H1 (cell line): ENCODE data around the gene SHROOM3. TPM values are rescaled to one million over a fixed set of nuclear protein-coding genes. Genes with fewer than 3 reads are reported as not detected.

Experiments
- CTCF ChIA-PET: fragments of 300-600 bp; sonication (Branson Sonifier 250); formaldehyde crosslinking; loops from one replicate; lab custom pipeline; 2021; ENCODE audit not compliant: partially characterized antibody; lab: Charles Lee
- POLR2A ChIA-PET: fragments of 300-600 bp; sonication (Branson Sonifier 250); formaldehyde crosslinking; loops from one replicate; lab custom pipeline; 2021; ENCODE audit warnings: inconsistent platforms; ENCODE audit not compliant: partially characterized antibody; lab: Charles Lee
- DNase-seq, 2 experiments: peaks; one replicate each; pipeline versions ENCODE4 v3.0.0 to v3.0.0-alpha.2; 2010 to 2022; ENCODE audit warnings: low spot score in 2 of 2, low read depth in 1 of 2, mixed read lengths in 1 of 2
- FAIRE-seq: peaks from 2 replicates; lab custom pipeline; 2011; peaks lifted over from hg19 to GRCh38; lab: Jason Lieb, UNC
- H2AFZ ChIP-seq: 2 replicates; pipeline ENCODE4 v1.8.1; 2012; ENCODE audit warnings: low read length, inconsistent platforms
- H2AK5ac ChIP-seq: 2 replicates; pipeline ENCODE4 v1.6.1; 2013; ENCODE audit warnings: low read depth, low read length
- H2BK120ac ChIP-seq: replicated peaks from 2 replicates; pipeline ENCODE3; 2013; ENCODE audit warnings: low read depth, low read length, inconsistent platforms
- H2BK12ac ChIP-seq: 2 replicates; pipeline ENCODE4 v1.6.1; 2013; ENCODE audit warnings: low read depth, low read length
- H2BK15ac ChIP-seq: 2 replicates; pipeline ENCODE4 v1.6.1; 2013; ENCODE audit warnings: low read length
- H2BK20ac ChIP-seq: 2 replicates; pipeline ENCODE4 v1.6.1; 2013; ENCODE audit warnings: low read length
- H2BK5ac ChIP-seq: 2 replicates; pipeline ENCODE4 v1.6.1; 2013; ENCODE audit warnings: low read depth, low read length
- H3K14ac ChIP-seq: 2 replicates; pipeline ENCODE4 v1.6.1; 2013; ENCODE audit warnings: inconsistent platforms; ENCODE audit not compliant: insufficient read length
- H3K18ac ChIP-seq: 2 replicates; pipeline ENCODE4 v1.6.1; 2013; ENCODE audit warnings: low read length; ENCODE audit errors: extremely low read depth
- H3K23ac ChIP-seq: 2 replicates; pipeline ENCODE4 v1.6.1; 2013; ENCODE audit warnings: inconsistent platforms; ENCODE audit not compliant: insufficient read length
- H3K23me2 ChIP-seq: 2 replicates; pipeline ENCODE4 v1.6.1; 2013; ENCODE audit warnings: low read depth, low read length
- H3K27ac ChIP-seq: 2 replicates; pipeline ENCODE4 v1.6.1; 2011; ENCODE audit warnings: low read depth, low read length, inconsistent platforms
- H3K27me3 ChIP-seq, 4 experiments: replicated peaks in 1 of 4; 1 replicate in 1 of 4; 2 replicates in 3 of 4; pipeline versions ENCODE4 v1.6.1 to v1.8.1; 2011 to 2013; ENCODE audit warnings: low read length in 3 of 4, mild to moderate bottlenecking in 3 of 4, inconsistent platforms in 2 of 4, mixed read lengths in 2 of 4, moderate library complexity in 1 of 4; ENCODE audit not compliant: control insufficient read depth in 3 of 4, insufficient read depth in 3 of 4; ENCODE audit errors: extremely low read depth in 1 of 4
- H3K36me3 ChIP-seq, 4 experiments: 2 replicates each; pipeline versions ENCODE4 v1.6.1 to v1.8.1; 2011 to 2013; ENCODE audit warnings: mild to moderate bottlenecking in 4 of 4, low read length in 3 of 4, moderate library complexity in 2 of 4, control low read depth in 1 of 4, inconsistent platforms in 1 of 4; ENCODE audit not compliant: insufficient read depth in 4 of 4, control insufficient read depth in 2 of 4
- H3K4ac ChIP-seq: replicated peaks from 2 replicates; pipeline ENCODE3; 2013; ENCODE audit warnings: low read length, low read depth, mixed read lengths, inconsistent platforms; ENCODE audit not compliant: insufficient read length
- H3K4me1 ChIP-seq, 4 experiments: replicated peaks in 1 of 4; 1 replicate in 1 of 4; 2 replicates in 3 of 4; pipeline versions ENCODE4 v1.6.1 to v1.8.1; 2011 to 2013; ENCODE audit warnings: low read length in 3 of 4, inconsistent platforms in 2 of 4, mixed read lengths in 1 of 4; ENCODE audit not compliant: insufficient read depth in 4 of 4, control insufficient read depth in 3 of 4
- H3K4me2 ChIP-seq, 2 experiments: 2 replicates each; pipeline versions ENCODE4 v1.6.1 to v1.8.1; 2011 to 2013; ENCODE audit warnings: low read depth in 2 of 2, low read length in 2 of 2, control low read depth in 1 of 2, inconsistent platforms in 1 of 2, mild to moderate bottlenecking in 1 of 2; ENCODE audit not compliant: insufficient read depth in 1 of 2
- H3K4me3 ChIP-seq, 4 experiments: fragments of 200-600, 300-600 bp in 1 of 4; sonication (generic), shearing (Covaris generic), sonication (Bioruptor Twin) in 1 of 4; 2 replicates each; pipeline versions ENCODE4 v1.5.1 to v1.8.1; 2011 to 2016; ENCODE audit warnings: low read length in 4 of 4, low read depth in 3 of 4, control low read depth in 2 of 4, inconsistent platforms in 2 of 4, mild to moderate bottlenecking in 2 of 4, mixed read lengths in 1 of 4, moderate library complexity in 1 of 4; ENCODE audit not compliant: insufficient read depth in 2 of 4; ENCODE audit errors: extremely low read depth in 1 of 4
- H3K56ac ChIP-seq: replicated peaks from 2 replicates; pipeline ENCODE3; 2013; ENCODE audit warnings: low read depth, mild to moderate bottlenecking, mixed read lengths, low read length, inconsistent platforms; ENCODE audit not compliant: insufficient read length
- H3K79me1 ChIP-seq: 2 replicates; pipeline ENCODE4 v1.6.1; 2013; ENCODE audit warnings: low read depth, low read length, control low read depth
- H3K79me2 ChIP-seq, 2 experiments: 2 replicates each; pipeline versions ENCODE4 v1.6.1 to v1.8.1; 2012 to 2013; ENCODE audit warnings: low read length in 2 of 2, mild to moderate bottlenecking in 2 of 2, inconsistent platforms in 1 of 2; ENCODE audit not compliant: insufficient read depth in 2 of 2, control insufficient read depth in 1 of 2
- H3K9ac ChIP-seq, 4 experiments: replicated peaks in 1 of 4; 1 replicate in 1 of 4; 2 replicates in 3 of 4; pipeline versions ENCODE4 v1.6.1 to v1.8.1; 2011 to 2013; ENCODE audit warnings: low read depth in 3 of 4, low read length in 3 of 4, control low read depth in 2 of 4, mild to moderate bottlenecking in 2 of 4, moderate library complexity in 2 of 4, inconsistent platforms in 1 of 4; ENCODE audit errors: extremely low read depth in 1 of 4
- H3K9me3 ChIP-seq, 2 experiments: 2 replicates each; pipeline versions ENCODE4 v1.6.1 to v1.8.1; 2012 to 2013; ENCODE audit warnings: mild to moderate bottlenecking in 2 of 2, moderate library complexity in 2 of 2, control low read depth in 1 of 2, inconsistent platforms in 1 of 2, low read depth in 1 of 2, low read length in 1 of 2, mixed read lengths in 1 of 2; ENCODE audit not compliant: insufficient read depth in 2 of 2
- H4K20me1 ChIP-seq, 2 experiments: replicated peaks in 1 of 2; 2 replicates each; pipeline versions ENCODE3 to v1.8.1; 2011 to 2013; ENCODE audit warnings: inconsistent platforms in 2 of 2, low read length in 2 of 2, mild to moderate bottlenecking in 1 of 2; ENCODE audit not compliant: insufficient read depth in 2 of 2, control insufficient read depth in 1 of 2
- H4K5ac ChIP-seq: 2 replicates; pipeline ENCODE4 v1.6.1; 2013; ENCODE audit warnings: low read length, low read depth, mixed read lengths, inconsistent platforms; ENCODE audit not compliant: insufficient read length
- H4K8ac ChIP-seq: 2 replicates; pipeline ENCODE4 v1.8.0; 2013; ENCODE audit warnings: mild to moderate bottlenecking, moderate library complexity, low read length, inconsistent platforms; ENCODE audit not compliant: insufficient read depth; ENCODE audit errors: extremely low read depth
- H4K91ac ChIP-seq: replicated peaks from 2 replicates; pipeline ENCODE3; 2013; ENCODE audit warnings: low read length, mixed read lengths, inconsistent platforms; ENCODE audit not compliant: insufficient read length
- BCL11A ChIP-seq, 2 experiments: IDR thresholded peaks; one replicate each; pipeline ENCODE4 v1.6.1; 2011; ENCODE audit warnings: low read depth in 2 of 2, low read length in 2 of 2, mild to moderate bottlenecking in 2 of 2
- CEBPB ChIP-seq: IDR thresholded peaks from 2 replicates; pipeline ENCODE4 v1.6.1; 2012; ENCODE audit warnings: low read depth, low read length
- CREB1 ChIP-seq: IDR thresholded peaks from 2 replicates; pipeline ENCODE4 v1.6.1; 2012; ENCODE audit warnings: inconsistent platforms
- EGR1 ChIP-seq: IDR thresholded peaks from 2 replicates; pipeline ENCODE4 v1.6.1; 2011; ENCODE audit warnings: low read depth, low read length, borderline replicate concordance
- NANOG ChIP-seq: IDR thresholded peaks from 2 replicates; pipeline ENCODE4 v1.6.1; 2011; ENCODE audit warnings: low read length, low read depth, mild to moderate bottlenecking, inconsistent platforms; ENCODE audit not compliant: insufficient read depth, poor library complexity, severe bottlenecking
- RFX5 ChIP-seq: IDR thresholded peaks from 2 replicates; pipeline ENCODE4 v1.6.1; 2011; ENCODE audit warnings: low read depth, low read length, improper control_type of control experiment, borderline replicate concordance
- SAP30 ChIP-seq: fragments of 300-600 bp; sonication (generic); IDR thresholded peaks from 2 replicates; pipeline ENCODE4 v1.7.1; 2012; ENCODE audit warnings: low read length, moderate library complexity, mild to moderate bottlenecking, inconsistent platforms; ENCODE audit not compliant: insufficient read depth, insufficient replicate concordance
- SIX5 ChIP-seq: IDR thresholded peaks from 2 replicates; pipeline ENCODE4 v1.6.1; 2011; ENCODE audit warnings: mild to moderate bottlenecking, low read depth, low read length
- SRF ChIP-seq: IDR thresholded peaks from 2 replicates; pipeline ENCODE4 v1.6.1; 2011; ENCODE audit warnings: mild to moderate bottlenecking, low read depth, low read length, moderate library complexity
- WGBS, 2 experiments: shearing (Covaris generic) in 1 of 2; methylation state at CpG; one replicate each; pipeline versions ENCODE4 v1.1.6 to v1.1.7; 2013 to 2015; ENCODE audit warnings: low lambda C conversion rate in 2 of 2, mixed read lengths in 2 of 2, inconsistent platforms in 1 of 2, low coverage in 1 of 2, missing lambda C conversion rate in 1 of 2; ENCODE audit not compliant: insufficient replicate concordance in 2 of 2, insufficient coverage in 1 of 2, insufficient read length in 1 of 2; ENCODE audit errors: extremely low coverage in 1 of 2, missing lambda C conversion rate in 1 of 2; 5-methylcytosine and 5-hydroxymethylcytosine counted together
- polyA plus RNA-seq, 7 experiments: library from polyadenylated mRNA; depleted of rRNA in 3 of 7; stranded (reverse) in 5 of 7; unstranded in 2 of 7; fragments of >200 nt in 5 of 7; fragments of 200-250 nt in 2 of 7; gene quantifications; 1 replicate in 5 of 7; 2 replicates in 1 of 7; 4 replicates in 1 of 7; pipeline versions ENCODE4 v1.2.1 to v1.2.3, GENCODE V29; 2011 to 2013; ENCODE audit warnings: missing spikeins in 2 of 7, mixed read lengths in 2 of 7
- total RNA-seq: library from RNA; stranded (reverse); fragmentation: NEBNext Ultra II Directional; extraction: Animal tissue kit (Norgen Biotek cat#: 25700); gene quantifications from 2 replicates; pipeline ENCODE4 v1.2.1, GENCODE V29; 2021

Gene SHROOM3
- total and polyA plus RNA-seq, 2 of the 8 experiments (the other 6 are each of a cell fraction or from before 2014, with no cell fraction given) = 15.8 to 34.0 TPM

- Histone ChIP-seq H3K4ac (no peak overlapping the region), H3K23me2 (no peaks in the 10 kb centered on the region), H4K8ac (no peak overlapping the region), H3K9me3 (no peaks in the 10 kb centered on the region), H2AFZ (peak overlapping the region; percentile 22), H4K91ac (no peak overlapping the region), H3K4me3 (no peak overlapping the region), H3K27ac (no peak overlapping the region), H3K56ac (no peak overlapping the region), H4K5ac (no peak overlapping the region), H3K9ac (no peak overlapping the region), H2AK5ac (no peak overlapping the region), H3K18ac (no peak overlapping the region), H2BK20ac (peak overlapping the region; percentile 5; the same call in 1 of the 2 replicates), H3K79me1 (no peaks in the 10 kb centered on the region), H3K79me2 (no peaks in the 10 kb centered on the region), H3K27me3 (no peaks in the 10 kb centered on the region), H3K4me2 (no peak overlapping the region), H2BK15ac (no peak overlapping the region; the same call in 1 of the 2 replicates), H3K14ac (no peak overlapping the region), H2BK120ac (peak overlapping the region; percentile 90), H3K36me3 (no peaks in the 10 kb centered on the region), H4K20me1 (no peaks in the 10 kb centered on the region), H3K4me1 (peaks cover 0 to 5% (median 3%) of the 10 kb centered on the region in 4 experiments; a peak in 4 of 7 replicates), H3K23ac (no peak overlapping the region), H2BK5ac (peak overlapping the region; percentile 77; the same call in 1 of the 2 replicates), H2BK12ac (peak overlapping the region; percentile 7; the same call in 1 of the 2 replicates)
- WGBS, 2 experiments = 80% methylated on average over 3 of the region's 3 CpGs; no CpG with 5 or more reads in 1 of the 2 experiments
- DNase-seq = no peak
- POLR2A ChIA-PET = interaction anchor here (0.9 kb wide), 1 partner anchor 10 kb away, joined by 3 read pairs; no protein-coding TSS in a partner anchor
- no peak for FAIRE-seq
- CTCF ChIA-PET = interaction anchor here (0.6 to 3.3 kb wide), 4 partner anchors 10 to 209 kb away, joined by 3 to 31 read pairs (median 6); no protein-coding TSS in a partner anchor
- TF ChIP-seq CREB1 (no peak), NANOG (no peak), RFX5 (no peak), BCL11A (IDR thresholded peaks at IDR 0.05; ENCODE audit: low read depth in 2 of 2, low read length in 2 of 2) (no peak), SRF (no peak), SIX5 (no peak), EGR1 (no peak), CEBPB (no peak), SAP30 (no peak)
Observed at GRCh38 chr4:76388160-76388908, 46.7 kb upstream of the SHROOM3 start.
